NCI-H1092 treated with DMSO at 0.1 percent for 48 hours (cell line): ENCODE measurements around the gene CCL26.
A peak's percentile ranks its signal among the peaks of the same experiment; 100 is the strongest.
"Not testable (repeated sequence)": the region's sequence is repeated elsewhere in the genome, so short reads cannot be mapped to it uniquely, and the experiment has no call there.

ENCODE experiments used
- DNase-seq: peaks from one replicate; lab custom pipeline; 2025; lab: John Stamatoyannopoulos, UW

Gene CCL26

GRCh38 chr7:75792567-75792966, 20.6 kb upstream of the CCL26 start:
- not testable (repeated sequence) for DNase-seq

DNA sequence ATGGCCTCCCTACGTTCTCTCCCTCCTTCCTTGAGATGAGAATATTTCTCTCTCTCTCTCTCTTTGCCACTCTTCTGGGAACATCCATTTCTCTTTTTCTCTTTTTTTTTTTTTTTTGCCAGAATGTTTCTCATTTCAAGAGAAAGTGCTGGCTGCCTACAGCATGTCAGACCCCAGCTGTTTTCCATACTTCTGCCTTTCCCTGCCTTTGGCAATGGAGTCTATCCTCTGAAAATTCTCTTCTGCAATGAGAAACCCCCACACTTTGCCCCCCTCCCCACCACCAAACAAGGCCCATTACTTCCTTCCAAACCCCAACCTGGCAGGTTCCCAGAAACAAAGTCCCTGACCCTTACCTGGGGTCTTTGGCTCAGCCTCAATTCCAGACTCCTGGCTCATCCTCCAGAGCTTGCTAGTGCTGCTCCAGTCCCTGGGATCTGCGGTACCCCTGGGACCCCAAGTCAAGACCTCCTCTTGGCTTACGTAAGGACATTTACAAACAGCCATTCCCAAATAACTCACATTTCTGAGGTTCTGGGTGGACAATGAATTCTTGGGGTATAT, 17.4 kb upstream of the CCL26 start:
- DNase-seq: no peak

GRCh38 chr7:75788154-75788847, 16.3 kb upstream of the CCL26 start:
- not testable (repeated sequence) for DNase-seq

- not testable (repeated sequence) for DNase-seq
Observed at GRCh38 chr7:75783058-75783457, 11.0 kb upstream of the CCL26 start.

DNA sequence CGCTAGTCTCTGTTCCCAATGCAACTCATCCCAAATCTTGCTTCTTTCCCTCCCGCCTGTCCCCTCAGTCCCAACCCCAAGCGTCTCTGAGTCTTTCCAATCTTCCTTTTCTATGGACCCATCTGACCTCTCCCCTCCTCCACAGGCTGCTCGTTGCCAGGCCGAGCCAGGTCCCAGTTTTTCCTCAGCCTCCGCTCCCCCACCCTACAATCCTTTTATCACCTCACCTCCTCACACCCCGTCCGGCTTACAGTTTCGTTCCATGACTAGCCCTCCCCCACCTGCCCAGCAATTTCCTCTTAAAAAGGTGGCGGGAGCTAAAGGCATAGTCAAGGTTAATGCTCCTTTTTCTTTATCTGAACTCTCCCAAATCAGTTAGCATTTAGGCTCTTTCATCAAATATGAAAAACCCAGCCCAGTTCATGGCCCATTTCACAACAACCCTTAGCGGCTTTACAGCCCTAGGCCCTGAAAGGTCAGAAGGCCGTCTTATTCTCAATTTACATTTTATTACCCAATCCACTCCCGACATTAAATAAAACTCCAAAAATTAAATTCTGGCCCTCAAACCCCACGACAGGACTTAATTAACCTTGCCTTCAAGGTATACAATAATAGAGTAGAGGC, 8.7 kb upstream of the CCL26 start:
- DNase-seq: not testable (repeated sequence)

GRCh38 chr7:75779516-75779915, 7.5 kb upstream of the CCL26 start:
- not testable (repeated sequence) for DNase-seq

GRCh38 chr7:75779035-75779434, 7.0 kb upstream of the CCL26 start:
- DNase-seq: not testable (repeated sequence)

DNA sequence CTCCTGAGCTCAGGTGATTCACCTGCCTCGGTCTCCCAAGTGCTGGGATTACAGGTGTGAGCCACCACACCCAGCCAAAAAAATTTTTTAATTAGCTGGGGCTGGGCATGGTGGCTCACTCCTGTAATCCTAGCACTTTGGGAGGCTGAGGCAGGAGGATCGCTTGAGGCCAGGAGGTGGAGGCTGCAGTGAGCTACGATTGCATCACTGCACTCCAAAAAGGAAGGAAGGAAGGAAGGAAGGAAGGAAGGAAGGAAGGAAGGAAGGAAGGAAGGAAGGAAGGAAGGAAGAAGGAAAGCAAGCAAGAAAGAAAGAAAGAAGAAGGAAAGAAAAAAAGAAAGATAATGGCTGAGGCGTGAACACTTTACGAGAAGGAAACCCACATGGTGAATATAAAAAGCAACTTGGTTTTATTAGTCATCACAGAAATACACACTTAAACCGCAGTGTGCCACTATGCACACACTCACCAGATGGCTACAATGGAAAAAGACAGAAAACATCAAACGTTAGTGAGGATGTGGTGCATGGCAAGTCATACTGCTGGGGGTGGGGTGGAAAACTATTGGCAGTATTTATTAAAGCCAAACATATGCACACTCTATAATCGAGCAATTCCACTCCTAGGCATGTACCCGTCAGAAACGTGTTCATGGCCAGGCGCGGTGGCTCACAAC, 4.4 kb upstream of the CCL26 start:
- DNase-seq: no peak

GRCh38 chr7:75773958-75774357, 1.9 kb upstream of the CCL26 start:
- not testable (repeated sequence) for DNase-seq

GRCh38 chr7:75771224-75771623, 787 bp downstream of the CCL26 start:
- no peak for DNase-seq

DNA sequence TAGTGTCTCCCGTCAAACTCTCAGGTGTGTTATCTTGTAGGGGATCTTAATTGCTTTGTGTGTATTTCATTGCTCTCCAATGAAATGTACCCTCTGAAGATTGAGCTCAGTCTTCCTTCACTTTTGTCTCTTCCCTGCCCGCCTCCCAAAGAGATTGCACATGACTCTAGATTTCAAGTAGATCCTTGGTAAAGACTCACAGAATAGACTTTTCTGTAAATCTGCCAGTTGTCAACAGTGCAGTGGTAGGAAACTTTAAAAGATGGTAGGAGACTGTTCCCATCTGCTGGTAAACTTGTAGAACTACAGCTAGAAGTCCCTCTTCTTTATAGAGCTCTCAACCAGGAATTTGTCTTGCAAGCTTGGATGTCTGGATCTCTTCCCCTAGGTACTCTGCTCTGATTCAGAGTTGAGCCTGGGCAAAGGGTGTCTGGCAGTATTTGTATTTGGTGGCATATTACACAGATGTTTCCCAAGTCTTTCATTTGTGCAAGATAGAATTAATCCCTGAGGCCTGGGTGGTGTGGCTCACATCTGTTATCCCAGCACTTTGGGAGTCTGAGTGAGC, 9.6 kb downstream of the CCL26 start:
- DNase-seq: peak; percentile 83

DNA sequence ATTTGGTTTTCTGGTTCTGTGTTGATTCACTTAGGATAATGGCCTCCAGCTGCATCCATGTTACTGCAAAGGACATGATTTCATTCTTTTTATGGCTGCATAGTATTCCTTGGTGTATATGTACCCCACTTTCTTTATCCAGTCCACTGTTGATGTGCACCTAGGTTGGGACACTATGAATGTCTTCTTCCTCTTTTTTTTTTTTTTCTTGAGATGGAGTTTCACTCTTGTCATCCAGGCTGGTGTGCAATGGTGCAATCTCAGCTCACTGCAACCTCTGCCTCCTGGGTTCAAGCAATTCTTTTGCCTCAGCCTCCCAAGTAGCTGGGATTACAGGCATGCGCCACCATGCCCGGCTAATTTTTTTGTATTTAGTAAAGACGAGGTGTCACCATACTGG, 10.2 kb downstream of the CCL26 start:
- not testable (repeated sequence) for DNase-seq

DNA sequence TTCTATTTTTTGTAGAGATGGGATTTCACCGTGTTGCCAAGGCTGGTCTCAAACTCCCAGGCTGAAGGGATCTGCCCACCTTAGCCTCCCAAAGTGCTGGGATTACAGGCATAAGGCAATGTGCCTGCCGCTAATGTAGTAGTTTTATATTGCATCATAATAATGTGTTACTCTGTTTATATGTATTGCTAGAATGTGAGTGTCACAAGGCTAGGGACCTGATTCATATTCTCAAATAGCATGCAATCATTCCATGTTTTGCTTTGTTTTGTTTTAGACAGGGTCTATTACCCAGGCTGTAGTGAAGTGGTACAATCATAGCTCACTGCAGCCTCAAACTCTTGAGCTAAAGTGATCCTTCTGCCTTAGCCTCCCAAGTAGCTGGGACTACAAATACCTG, 13.5 kb downstream of the CCL26 start:
- no peak for DNase-seq

- no peak for DNase-seq
Observed at GRCh38 chr7:75757860-75758259, 14.2 kb downstream of the CCL26 start.

GRCh38 chr7:75756991-75757676, 14.9 kb downstream of the CCL26 start:
- DNase-seq: peak; percentile 20

DNA sequence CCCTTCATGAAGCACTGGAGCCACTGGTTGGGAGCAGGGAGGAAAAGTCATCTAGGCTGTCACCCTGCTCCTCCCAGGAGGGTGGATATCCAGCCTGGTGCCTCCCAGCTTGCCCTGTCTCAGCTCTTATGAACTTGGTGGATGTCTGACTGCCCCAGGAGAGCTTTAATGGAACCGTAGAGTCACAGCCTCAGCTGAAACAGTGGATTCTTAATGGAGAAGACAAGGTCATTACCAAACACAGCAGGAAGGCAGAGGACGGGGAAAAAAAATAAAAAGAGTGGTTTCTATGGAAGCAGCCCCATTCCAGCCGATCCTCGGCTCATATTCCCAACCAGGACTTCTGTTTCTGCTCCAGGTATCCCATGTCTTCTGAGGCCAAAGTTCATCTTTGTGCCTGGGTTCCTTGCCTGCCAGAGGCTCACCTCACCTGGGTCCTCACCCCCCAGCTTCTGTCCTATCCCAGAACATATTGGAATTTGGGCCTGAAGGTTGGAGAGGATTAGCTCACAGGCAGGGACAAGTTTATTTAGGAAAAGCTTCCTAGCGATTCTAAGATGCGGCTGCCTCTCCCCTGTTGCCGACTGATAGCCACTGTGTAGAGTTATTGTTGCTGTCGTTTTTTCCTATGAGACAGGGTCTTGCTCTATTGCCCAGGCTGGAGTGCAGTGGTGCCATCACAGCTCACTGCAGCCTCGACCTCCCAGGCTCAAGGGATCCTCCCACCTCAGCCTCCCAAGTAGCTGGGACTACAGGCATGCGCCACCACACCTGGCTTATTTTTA, 15.6 kb downstream of the CCL26 start:
- no peak for DNase-seq

DNA sequence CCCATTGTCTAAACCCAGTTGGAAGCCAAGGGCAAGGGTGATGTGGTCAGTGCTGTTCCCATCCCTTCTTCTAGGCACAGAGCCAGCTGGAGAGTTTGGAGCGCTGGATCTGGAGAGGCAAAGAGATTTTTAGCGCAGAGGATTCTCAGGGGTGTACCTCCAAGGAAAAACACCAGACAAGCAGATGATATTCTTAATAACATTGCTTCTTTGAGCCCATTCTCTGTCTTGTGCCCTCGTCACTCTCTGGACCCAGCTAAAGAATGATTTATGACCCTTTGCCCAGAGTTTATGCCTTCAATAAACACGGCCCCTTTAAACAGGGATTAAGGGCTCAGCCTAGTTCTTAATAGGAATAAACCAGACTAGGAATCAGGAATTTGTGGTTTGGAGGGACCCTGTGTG, 28.6 kb downstream of the CCL26 start:
- no peak for DNase-seq

DNA sequence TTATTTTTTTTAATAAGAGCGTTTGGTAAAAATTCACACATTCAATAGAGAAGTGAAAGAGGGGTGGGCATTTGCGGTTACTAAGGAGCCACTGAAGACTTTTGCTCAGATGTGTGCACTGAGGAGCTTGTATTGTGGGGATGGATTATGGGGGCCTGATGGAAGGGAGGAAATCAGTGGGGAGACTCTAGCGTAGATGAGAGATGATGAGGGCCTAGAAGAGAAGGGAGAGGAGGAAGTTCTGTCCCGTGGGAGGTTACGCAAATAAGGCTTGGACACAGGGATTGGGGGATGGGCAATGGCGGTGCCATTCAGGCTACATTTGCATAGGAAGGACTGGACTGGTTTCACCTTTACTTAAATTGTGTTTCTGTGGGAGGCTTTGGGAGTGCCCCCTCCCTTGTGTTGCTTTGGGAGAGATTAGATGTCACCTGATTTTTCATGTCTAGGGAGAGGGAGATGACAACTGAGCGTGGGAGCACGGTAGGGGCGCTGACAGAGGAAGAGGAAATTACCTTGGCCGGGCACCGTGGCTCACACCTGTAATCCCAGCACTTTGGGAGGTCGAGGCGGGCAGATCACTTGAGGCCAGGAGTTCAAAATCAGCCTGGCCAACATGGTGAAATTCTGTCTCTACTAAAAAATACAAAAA, 31.0 kb downstream of the CCL26 start:
- DNase-seq: no peak

GRCh38 chr7:75739796-75740672, 32.0 kb downstream of the CCL26 start:
- DNase-seq: no peak
